CD4-positive, alpha-beta T cell treated with Interleukin-17A for 4 hours (primary cell): ENCODE data around the gene OR5D13.

Source experiments
- DNase-seq: peaks from one replicate; pipeline ENCODE4 v3.0.0-alpha.2; 2020; ENCODE audit warnings: mixed read lengths

The OR5D13 gene

GRCh38 chr11:55773138-55773537 is at the start of gene OR5D13:
TSS of gene OR5D13 (plus strand) at chr11:55773438. CDS start at chr11:55773438, 0 bp downstream.
- no peak for DNase-seq

GRCh38 chr11:55726715-55727324 is 46.4 kb upstream of the OR5D13 start:
- no peak for DNase-seq

- DNase-seq, result no peak
Measured at GRCh38 chr11:55732936-55733335, 40.3 kb upstream of the OR5D13 start.

GRCh38 chr11:55791606-55792005 is 18.4 kb downstream of the OR5D13 start:
- DNase-seq, result no peak

- no peak for DNase-seq
Measured at GRCh38 chr11:55793321-55793720, 20.1 kb downstream of the OR5D13 start.

GRCh38 chr11:55795256-55795655 is 22.0 kb downstream of the OR5D13 start, which contains the start of gene OR5D14:
TSS of gene OR5D14 (plus strand) at chr11:55795556. CDS start at chr11:55795556, 0 bp downstream.
- no peak for DNase-seq

GRCh38 chr11:55806248-55806647 is 33.0 kb downstream of the OR5D13 start:
- no peak for DNase-seq

GRCh38 chr11:55811067-55811466 is 37.8 kb downstream of the OR5D13 start, which contains the start of gene OR5L1:
TSS of gene OR5L1 (plus strand) at chr11:55811367. CDS start at chr11:55811467, 100 bp downstream.
- DNase-seq, result no peak

- no peak for DNase-seq
Measured at GRCh38 chr11:55819330-55819729, 46.1 kb downstream of the OR5D13 start, which contains the start of gene OR5D18. TSS of gene OR5D18 (plus strand) at chr11:55819630. CDS start at chr11:55819630, 0 bp downstream.
